ENCODE data around the gene UBE2I.

UBE2I gene

GRCh38 chr16:1272453-1273198 lies 36.8 kb upstream of the UBE2I start:
- DNase-seq (ENCODE audit: low read depth): no peak
- TF ChIP-seq, protein P1, sequence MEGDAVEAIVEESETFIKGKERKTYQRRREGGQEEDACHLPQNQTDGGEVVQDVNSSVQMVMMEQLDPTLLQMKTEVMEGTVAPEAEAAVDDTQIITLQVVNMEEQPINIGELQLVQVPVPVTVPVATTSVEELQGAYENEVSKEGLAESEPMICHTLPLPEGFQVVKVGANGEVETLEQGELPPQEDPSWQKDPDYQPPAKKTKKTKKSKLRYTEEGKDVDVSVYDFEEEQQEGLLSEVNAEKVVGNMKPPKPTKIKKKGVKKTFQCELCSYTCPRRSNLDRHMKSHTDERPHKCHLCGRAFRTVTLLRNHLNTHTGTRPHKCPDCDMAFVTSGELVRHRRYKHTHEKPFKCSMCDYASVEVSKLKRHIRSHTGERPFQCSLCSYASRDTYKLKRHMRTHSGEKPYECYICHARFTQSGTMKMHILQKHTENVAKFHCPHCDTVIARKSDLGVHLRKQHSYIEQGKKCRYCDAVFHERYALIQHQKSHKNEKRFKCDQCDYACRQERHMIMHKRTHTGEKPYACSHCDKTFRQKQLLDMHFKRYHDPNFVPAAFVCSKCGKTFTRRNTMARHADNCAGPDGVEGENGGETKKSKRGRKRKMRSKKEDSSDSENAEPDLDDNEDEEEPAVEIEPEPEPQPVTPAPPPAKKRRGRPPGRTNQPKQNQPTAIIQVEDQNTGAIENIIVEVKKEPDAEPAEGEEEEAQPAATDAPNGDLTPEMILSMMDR (IDR thresholded peaks at IDR 0.05; ENCODE audit: insufficient read depth, low read depth, low read length, missing control alignments): no peak
- no peak overlapping the region for H3K4me3 ChIP-seq (ENCODE audit: low read length)

GRCh38 chr16:1273816-1274215 lies 35.6 kb upstream of the UBE2I start:
- TF ChIP-seq, protein P1 (IDR thresholded peaks at IDR 0.05; ENCODE audit: insufficient read depth, low read depth, low read length, missing control alignments): no peak
- DNase-seq (ENCODE audit: low read depth): no peak

GRCh38 chr16:1274767-1275166 lies 34.7 kb upstream of the UBE2I start:
- H3K4me3 ChIP-seq (ENCODE audit: low read length): no peak overlapping the region
- TF ChIP-seq, protein P1 (IDR thresholded peaks at IDR 0.05; ENCODE audit: insufficient read depth, low read depth, low read length, missing control alignments): no peak
- no peak for DNase-seq (ENCODE audit: low read depth)

More at GRCh38 chr16:1273816-1274215, 35.6 kb upstream of the UBE2I start:
- H3K4me3 ChIP-seq (ENCODE audit: low read length): no peak overlapping the region

- no peak for DNase-seq (ENCODE audit: low read depth)
- TF ChIP-seq, protein P1 (IDR thresholded peaks at IDR 0.05; ENCODE audit: insufficient read depth, low read depth, low read length, missing control alignments): no peak
- H3K4me3 ChIP-seq (ENCODE audit: low read length): no peak overlapping the region
Observed at GRCh38 chr16:1275791-1276579, 33.5 kb upstream of the UBE2I start.

DNA sequence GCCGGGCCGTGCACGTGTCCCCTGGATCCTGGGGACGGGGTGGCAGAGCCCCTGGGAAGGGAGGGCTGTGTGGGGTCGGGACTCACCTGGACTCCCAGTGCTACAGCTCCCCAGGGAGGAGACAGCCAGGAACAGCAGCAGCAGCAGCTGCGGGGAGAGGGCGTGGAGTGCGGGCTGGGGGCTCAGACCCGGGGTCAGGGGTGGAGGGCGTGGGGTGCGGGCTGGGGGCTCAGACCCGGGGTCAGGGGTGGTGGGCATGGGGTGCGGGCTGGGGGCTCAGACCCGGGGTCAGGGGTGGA lies 32.9 kb upstream of the UBE2I start:
- TF ChIP-seq, protein P1 (IDR thresholded peaks at IDR 0.05; ENCODE audit: insufficient read depth, low read depth, low read length, missing control alignments): no peak
- DNase-seq (ENCODE audit: low read depth): no peak

DNA sequence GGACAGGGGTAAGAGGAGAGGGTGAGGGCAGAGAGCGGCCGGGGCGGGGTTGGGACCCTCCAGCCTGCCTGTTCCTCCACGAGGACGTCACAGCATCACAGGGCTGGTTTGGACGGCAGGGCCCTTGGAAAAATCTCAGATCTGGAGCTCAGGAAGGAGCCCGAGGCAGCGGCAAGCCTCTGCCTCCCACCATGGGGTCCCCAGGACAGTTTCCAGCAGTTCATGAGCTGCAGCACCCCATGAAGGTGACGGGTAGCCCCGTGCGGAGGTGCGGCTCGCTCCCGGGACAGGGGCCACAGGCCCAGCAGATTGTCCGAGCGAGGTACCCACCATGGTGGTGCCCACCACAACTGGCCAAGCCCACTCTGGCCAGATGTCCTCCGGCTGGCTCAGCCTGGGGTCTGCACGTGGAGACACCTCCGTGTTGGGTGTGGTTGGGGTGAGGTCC lies 32.3 kb upstream of the UBE2I start:
- no peak for DNase-seq (ENCODE audit: low read depth)
- H3K4me3 ChIP-seq (ENCODE audit: low read length): no peak overlapping the region
- TF ChIP-seq, protein P1 (IDR thresholded peaks at IDR 0.05; ENCODE audit: insufficient read depth, low read depth, low read length, missing control alignments): no peak

More for the DNA sequence above, 32.9 kb upstream of the UBE2I start:
- H3K4me3 ChIP-seq (ENCODE audit: low read length): no peak overlapping the region

Measured in epithelial cell of esophagus (primary cell).